Lower leg skin (tissue), 4 donors: ENCODE measurements around the gene P3H2. TPM values are rescaled to one million over a fixed set of nuclear protein-coding genes. Genes with fewer than 3 reads are reported as not detected.
"Not testable (repeated sequence)": the region's sequence is repeated elsewhere in the genome, so short reads cannot be mapped to it uniquely, and the experiment has no call there.

Experiments used
- DNase-seq, 2 donors: peaks; one replicate each; pipeline ENCODE4 v3.0.0-alpha.2; 2019; ENCODE audit warnings: low spot score in 2 of 2
- H3K4me3 ChIP-seq: fragments of 200-600 bp; sonication (generic); 2 replicates; pipeline ENCODE4 v1.5.1; 2017; ENCODE audit warnings: mild to moderate bottlenecking, low read depth; ENCODE audit not compliant: poor library complexity, severe bottlenecking
- POLR2A ChIP-seq, 2 donors: fragments of 450-650 bp; IDR thresholded peaks; one replicate each; pipeline ENCODE4 v1.6.1; 2016 to 2017; ENCODE audit warnings: antibody characterized with exemption in 2 of 2, mild to moderate bottlenecking in 1 of 2, moderate library complexity in 1 of 2
- WGBS, 2 donors: methylation state at CpG; one replicate each; pipeline ENCODE4 v1.1.5; 2018; 5-methylcytosine and 5-hydroxymethylcytosine counted together
- intact Hi-C: fragments of 100-400 bp; cut with DNase I; formaldehyde crosslinking; loops from one replicate; pipeline ENCODE4 v1.15.0; 2023; ENCODE audit warnings: low total_unique reads
- total RNA-seq, 4 donors: library from RNA; depleted of rRNA; stranded (reverse); fragments of >200 nt; gene quantifications; one replicate each; pipeline ENCODE4 v1.1.0, GENCODE V29; 2016
- TF ChIP-seq, protein P1 (sequence below), 3 donors: fragments of 450-650 bp; IDR thresholded peaks; one replicate each; pipeline ENCODE4 v1.5.1; 2016; ENCODE audit warnings: antibody characterized with exemption in 3 of 3, mild to moderate bottlenecking in 3 of 3, moderate library complexity in 2 of 3

P3H2 gene
- total RNA-seq, 4 donors from 2014 or later: 20.0 to 41.9 (median 35.6) TPM

DNA sequence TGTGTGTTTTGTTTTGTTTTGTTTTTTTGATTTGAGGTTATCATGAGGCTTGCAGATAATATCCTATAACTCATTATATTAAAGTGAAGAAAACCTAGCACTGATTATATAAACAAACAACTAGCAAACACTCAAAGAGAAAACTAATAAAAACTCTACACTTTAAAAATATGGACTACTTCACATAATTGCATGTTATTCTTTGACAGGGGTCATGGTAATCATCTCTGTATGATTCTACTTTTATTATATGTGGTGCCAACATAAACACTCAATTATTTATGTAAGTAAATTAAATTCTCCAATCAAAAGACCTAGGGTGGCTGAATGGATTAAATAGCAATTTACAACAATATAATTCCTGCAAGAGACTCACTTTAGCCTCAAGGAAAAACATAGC, 44.6 kb upstream of the P3H2 start:
- DNase-seq: no peak
- H3K4me3 ChIP-seq: no peak overlapping the region
- intact Hi-C loops: no loop called here
- TF ChIP-seq POLR2A (IDR thresholded peaks at IDR 0.05): no peak
- TF ChIP-seq, protein P1, sequence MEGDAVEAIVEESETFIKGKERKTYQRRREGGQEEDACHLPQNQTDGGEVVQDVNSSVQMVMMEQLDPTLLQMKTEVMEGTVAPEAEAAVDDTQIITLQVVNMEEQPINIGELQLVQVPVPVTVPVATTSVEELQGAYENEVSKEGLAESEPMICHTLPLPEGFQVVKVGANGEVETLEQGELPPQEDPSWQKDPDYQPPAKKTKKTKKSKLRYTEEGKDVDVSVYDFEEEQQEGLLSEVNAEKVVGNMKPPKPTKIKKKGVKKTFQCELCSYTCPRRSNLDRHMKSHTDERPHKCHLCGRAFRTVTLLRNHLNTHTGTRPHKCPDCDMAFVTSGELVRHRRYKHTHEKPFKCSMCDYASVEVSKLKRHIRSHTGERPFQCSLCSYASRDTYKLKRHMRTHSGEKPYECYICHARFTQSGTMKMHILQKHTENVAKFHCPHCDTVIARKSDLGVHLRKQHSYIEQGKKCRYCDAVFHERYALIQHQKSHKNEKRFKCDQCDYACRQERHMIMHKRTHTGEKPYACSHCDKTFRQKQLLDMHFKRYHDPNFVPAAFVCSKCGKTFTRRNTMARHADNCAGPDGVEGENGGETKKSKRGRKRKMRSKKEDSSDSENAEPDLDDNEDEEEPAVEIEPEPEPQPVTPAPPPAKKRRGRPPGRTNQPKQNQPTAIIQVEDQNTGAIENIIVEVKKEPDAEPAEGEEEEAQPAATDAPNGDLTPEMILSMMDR (IDR thresholded peaks at IDR 0.05): no peak

DNA sequence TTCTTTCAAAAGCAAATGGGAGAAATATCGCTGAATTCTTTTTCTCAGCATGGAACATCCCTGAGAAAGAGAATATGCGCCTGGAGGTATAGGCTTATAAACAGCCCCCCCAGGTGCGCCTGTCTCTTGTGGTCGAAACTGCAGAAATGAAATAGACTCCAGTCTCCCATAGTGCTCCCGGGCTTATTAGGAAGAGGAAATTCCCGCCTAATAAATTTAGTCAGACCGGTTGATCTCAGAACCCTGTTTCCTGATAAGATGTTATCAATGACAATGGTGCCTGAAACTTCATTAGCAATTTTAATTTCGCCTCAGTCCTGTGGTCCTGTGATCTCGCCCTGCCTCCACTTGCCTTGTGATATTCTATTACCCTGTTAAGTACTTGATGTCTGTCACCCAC, 41.3 kb upstream of the P3H2 start:
- H3K4me3 ChIP-seq, intact Hi-C loops, DNase-seq: not testable (repeated sequence)
- WGBS, 2 donors: 84 to 92% methylated on average over 9 of the region's 9 CpGs

DNA sequence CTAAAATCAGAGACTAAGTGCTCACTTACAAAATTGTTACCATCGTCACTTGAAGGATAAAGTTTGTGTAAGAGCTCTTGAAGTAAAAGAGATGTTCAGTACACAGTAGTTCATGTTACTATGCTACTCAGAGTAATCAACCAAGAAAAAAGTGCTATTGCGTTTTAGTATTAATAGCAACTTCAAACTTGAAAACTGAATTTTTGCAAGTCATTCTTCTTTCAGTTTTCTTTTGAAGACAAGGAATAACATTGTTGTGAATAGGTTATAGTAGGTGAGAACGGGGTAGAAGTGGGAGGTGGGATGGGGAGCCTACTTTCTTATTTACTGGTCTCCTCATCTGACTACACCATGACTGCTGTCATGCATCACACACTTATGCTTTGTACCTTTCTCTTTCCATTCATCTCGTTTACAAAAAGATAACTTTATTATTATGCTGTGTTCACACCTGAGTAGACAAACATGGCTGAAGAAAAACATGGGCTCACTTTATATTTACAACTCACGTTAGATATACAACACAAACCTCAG, 39.3 kb upstream of the P3H2 start:
- no peak overlapping the region for H3K4me3 ChIP-seq
- WGBS, 2 donors: 88 to 89% methylated on average over 5 of the region's 5 CpGs
- intact Hi-C loops: no loop called here

DNA sequence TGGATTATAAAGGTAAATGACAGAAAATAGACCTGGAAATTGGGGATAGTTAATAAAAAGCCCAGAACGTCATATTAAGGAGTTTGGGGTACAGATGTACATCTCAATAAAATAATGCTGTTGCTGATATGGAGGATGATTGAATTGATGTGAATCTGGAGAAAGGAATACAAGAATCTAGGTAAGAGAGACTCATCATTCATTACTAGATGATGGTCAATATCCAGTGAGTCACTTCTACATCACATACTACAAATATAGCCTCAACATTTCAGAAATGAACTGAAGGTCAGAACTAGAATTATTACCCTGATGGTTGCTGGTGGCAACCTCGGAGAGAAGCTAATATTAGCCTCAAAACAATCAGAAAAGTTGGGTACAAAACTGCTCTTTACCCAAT, 37.6 kb upstream of the P3H2 start:
- no peak overlapping the region for H3K4me3 ChIP-seq
- intact Hi-C loops: no loop called here
- no peak for DNase-seq
- TF ChIP-seq, protein P1 (IDR thresholded peaks at IDR 0.05): no peak
- TF ChIP-seq POLR2A (IDR thresholded peaks at IDR 0.05): no peak
- 33 to 35% methylated on average over 2 of the region's 2 CpGs for WGBS, 2 donors

More for the DNA sequence above, 39.3 kb upstream of the P3H2 start:
- no peak for DNase-seq
- TF ChIP-seq, protein P1 (IDR thresholded peaks at IDR 0.05): no peak
- no peak for TF ChIP-seq POLR2A (IDR thresholded peaks at IDR 0.05)

DNA sequence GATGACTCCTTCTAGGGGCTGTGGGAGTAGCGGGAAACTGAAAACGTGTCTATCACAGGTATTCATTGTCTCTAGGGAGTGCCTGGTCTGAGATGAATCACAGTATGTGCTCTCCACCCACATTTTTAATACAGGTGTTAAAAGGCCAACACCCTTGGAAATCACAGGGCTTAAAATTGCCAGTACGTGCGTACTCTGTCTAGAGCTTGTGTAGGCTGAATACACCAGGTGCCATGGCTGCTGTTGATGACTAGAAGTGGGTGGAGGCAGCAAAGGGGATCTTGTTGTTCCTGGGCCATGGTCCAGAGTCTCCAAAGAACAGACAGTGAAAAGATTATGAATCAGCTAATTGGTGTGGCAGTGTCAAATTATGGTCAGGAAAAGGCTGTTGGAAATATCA, 35.1 kb upstream of the P3H2 start:
- WGBS, 2 donors: 21 to 53% methylated on average over 4 of the region's 4 CpGs
- TF ChIP-seq POLR2A (IDR thresholded peaks at IDR 0.05): no peak
- TF ChIP-seq, protein P1 (IDR thresholded peaks at IDR 0.05): no peak
- peak in 1 of 2 donors; percentile 75 for DNase-seq

DNA sequence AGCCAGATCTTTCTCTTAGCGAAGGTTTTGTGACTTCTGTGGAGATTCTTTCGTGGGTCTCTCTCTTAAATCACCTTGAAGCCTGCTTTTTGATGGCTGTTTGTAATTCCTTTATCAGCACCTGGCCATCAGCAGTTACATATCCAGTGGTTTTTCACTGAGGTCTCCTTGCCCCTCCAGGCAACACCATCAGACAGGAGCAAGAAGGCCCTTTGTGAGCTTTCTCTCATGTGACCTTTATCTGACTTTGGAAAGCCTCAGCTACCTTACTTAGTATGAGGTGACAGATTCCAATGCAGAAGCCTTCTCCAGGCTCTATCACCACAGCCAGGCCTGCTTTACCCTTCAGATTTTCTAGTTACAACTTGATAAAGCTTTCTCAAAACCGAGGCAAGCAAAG, 30.0 kb upstream of the P3H2 start:
- WGBS, 2 donors: 85% methylated on average over 3 of the region's 3 CpGs
- TF ChIP-seq, protein P1 (IDR thresholded peaks at IDR 0.05): no peak
- no peak for TF ChIP-seq POLR2A (IDR thresholded peaks at IDR 0.05)
- H3K4me3 ChIP-seq: no peak overlapping the region
- intact Hi-C loops: no loop called here
- DNase-seq: no peak

More for the DNA sequence above, 35.1 kb upstream of the P3H2 start:
- intact Hi-C loops: no loop called here
- no peak overlapping the region for H3K4me3 ChIP-seq

DNA sequence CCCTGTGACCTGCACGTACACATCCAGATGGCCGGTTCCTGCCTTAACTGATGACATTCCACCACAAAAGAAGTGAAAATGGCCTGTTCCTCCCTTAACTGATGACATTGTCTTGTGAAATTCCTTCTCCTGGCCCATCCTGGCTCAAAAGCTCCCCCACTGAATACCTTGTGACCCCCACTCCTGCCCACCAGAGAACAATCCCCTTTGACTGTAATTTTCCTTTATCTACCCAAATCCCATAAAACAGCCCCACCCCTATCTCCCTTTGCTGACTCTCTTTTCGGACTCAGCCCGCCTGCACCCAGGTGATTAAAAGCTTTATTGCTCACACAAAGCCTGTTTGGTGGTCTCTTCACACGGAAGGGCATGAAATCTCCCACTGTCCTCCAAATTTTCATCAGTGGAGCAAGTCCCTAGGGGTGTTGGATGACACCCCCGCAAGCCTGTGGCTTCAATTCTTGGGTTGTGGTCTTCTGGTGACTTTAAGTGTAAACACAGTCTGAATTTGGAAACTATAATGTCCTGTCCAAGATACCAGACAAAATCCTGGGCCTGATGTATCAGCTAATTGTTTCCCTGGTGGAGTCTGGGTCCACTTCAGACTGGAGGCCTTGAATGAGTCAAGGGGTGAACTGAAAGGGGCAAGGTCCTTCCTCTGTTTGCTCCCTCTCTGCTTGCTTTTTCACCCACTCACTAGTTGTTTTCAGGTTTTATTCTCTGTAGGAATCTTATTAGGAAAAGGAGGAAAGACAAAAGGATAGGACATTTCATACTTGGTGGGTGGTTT, 29.3 kb upstream of the P3H2 start:
- DNase-seq, H3K4me3 ChIP-seq, intact Hi-C loops: not testable (repeated sequence)
- WGBS, 2 donors: 90 to 91% methylated on average over 6 of the region's 6 CpGs

DNA sequence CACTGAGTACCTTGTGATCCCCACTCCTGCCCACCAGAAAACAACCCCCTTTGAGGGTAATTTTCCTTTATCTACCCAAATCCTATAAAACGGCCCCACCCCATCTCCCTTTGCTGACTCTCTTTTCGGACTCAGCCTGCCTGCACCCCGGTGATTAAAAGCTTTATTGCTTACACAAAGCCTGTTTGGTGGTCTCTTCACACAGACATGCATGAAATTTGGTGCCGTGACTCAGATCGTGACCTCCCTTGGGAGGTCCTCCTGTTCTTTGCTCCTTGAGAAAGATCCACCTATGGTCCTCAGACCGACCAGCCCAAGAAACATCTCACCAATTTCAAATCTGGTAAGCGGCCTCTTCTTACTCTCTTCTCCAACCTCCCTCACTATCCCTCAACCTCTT, 24.1 kb upstream of the P3H2 start:
- intact Hi-C loops, DNase-seq, H3K4me3 ChIP-seq: not testable (repeated sequence)
- WGBS, 2 donors: 76 to 85% methylated on average over 7 of the region's 7 CpGs
